GM19351 (cell line): Measurements from ENCODE around the gene GJA5.

Source experiments
- ATAC-seq: cut with Tn5 transposase; IDR thresholded peaks from one replicate; pipeline ENCODE4 v1.9.1; 2021; ENCODE audit warnings: mild to moderate bottlenecking, moderate library complexity; ENCODE audit not compliant: unreplicated experiment

Gene GJA5

GRCh38 chr1:147760481-147761260 lies at the start of gene GJA5:
Gene GJA5, minus strand, starts transcription at chr1:147760602. Its CDS starts 1,364 bp downstream, at chr1:147759238.
- no peak for ATAC-seq

- no peak for ATAC-seq
Measured at GRCh38 chr1:147809236-147809635, 48.8 kb upstream of the GJA5 start.

- ATAC-seq: no peak
Measured at GRCh38 chr1:147808025-147808424, 47.6 kb upstream of the GJA5 start.

- ATAC-seq: no peak
Measured at GRCh38 chr1:147807405-147807804, 47.0 kb upstream of the GJA5 start.

- ATAC-seq: no peak
Measured at GRCh38 chr1:147804942-147805723, 44.7 kb upstream of the GJA5 start.

- ATAC-seq: no peak
Measured at GRCh38 chr1:147800804-147801203, 40.4 kb upstream of the GJA5 start.

GRCh38 chr1:147798731-147799130 lies 38.3 kb upstream of the GJA5 start:
- ATAC-seq: no peak

- ATAC-seq: no peak
Measured at GRCh38 chr1:147794570-147794969, 34.2 kb upstream of the GJA5 start.

GRCh38 chr1:147791876-147792275 lies 31.5 kb upstream of the GJA5 start:
- ATAC-seq: no peak

- ATAC-seq: no peak
Measured at GRCh38 chr1:147787765-147788164, 27.4 kb upstream of the GJA5 start.

GRCh38 chr1:147786536-147786935 lies 26.1 kb upstream of the GJA5 start:
- ATAC-seq: no peak

- no peak for ATAC-seq
Measured at GRCh38 chr1:147785794-147786506, 25.5 kb upstream of the GJA5 start.

GRCh38 chr1:147784941-147785340 lies 24.5 kb upstream of the GJA5 start:
- no peak for ATAC-seq

- no peak for ATAC-seq
Measured at GRCh38 chr1:147781056-147781471, 20.7 kb upstream of the GJA5 start.

- no peak for ATAC-seq
Measured at GRCh38 chr1:147777694-147778093, 17.3 kb upstream of the GJA5 start.

GRCh38 chr1:147773215-147773715 lies 12.9 kb upstream of the GJA5 start:
- ATAC-seq: no peak

- no peak for ATAC-seq
Measured at GRCh38 chr1:147772570-147772969, 12.2 kb upstream of the GJA5 start.

GRCh38 chr1:147771226-147772125 lies 11.1 kb upstream of the GJA5 start:
- ATAC-seq: no peak

- no peak for ATAC-seq
Measured at GRCh38 chr1:147769106-147769505, 8.7 kb upstream of the GJA5 start.

- ATAC-seq: no peak
Measured at GRCh38 chr1:147768582-147768981, 8.2 kb upstream of the GJA5 start.
